ENCODE measurements around the gene TAOK1.
"Not testable (repeated sequence)": the region's sequence is repeated elsewhere in the genome, so short reads cannot be mapped to it uniquely, and the experiment has no call there.

TAOK1 gene

DNA sequence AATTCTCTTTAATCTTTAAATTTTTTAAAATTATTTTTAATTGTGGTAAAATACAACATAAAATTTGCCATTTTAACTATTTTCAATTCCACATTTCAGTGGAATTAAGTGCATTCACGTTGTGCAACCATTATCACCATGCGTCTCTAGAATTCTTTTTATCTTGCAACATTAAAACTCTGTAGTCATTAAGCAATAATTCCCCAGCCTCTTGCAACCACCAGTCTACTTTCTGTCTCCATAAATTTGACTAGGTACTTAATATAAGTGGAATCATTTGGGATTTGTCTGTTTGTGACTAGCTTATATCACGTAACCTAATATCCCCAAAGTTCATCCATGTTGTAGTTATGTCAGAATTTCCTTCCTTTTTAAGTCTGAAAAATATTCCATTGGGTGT is 79.1 kb downstream of the TAOK1 start:
- Histone ChIP-seq H3K4me3 (replicated peaks; ENCODE audit: low read depth, low read length) (no peak overlapping the region), H3K36me3 (ENCODE audit: control insufficient read depth, insufficient read depth, low read length) (no peaks in the 10 kb centered on the region; the same call in none of the 2 replicates), H3K27me3 (replicated peaks; ENCODE audit: control insufficient read depth, insufficient read depth, low read length) (no peaks in the 10 kb centered on the region)
- TF ChIP-seq, protein P1, sequence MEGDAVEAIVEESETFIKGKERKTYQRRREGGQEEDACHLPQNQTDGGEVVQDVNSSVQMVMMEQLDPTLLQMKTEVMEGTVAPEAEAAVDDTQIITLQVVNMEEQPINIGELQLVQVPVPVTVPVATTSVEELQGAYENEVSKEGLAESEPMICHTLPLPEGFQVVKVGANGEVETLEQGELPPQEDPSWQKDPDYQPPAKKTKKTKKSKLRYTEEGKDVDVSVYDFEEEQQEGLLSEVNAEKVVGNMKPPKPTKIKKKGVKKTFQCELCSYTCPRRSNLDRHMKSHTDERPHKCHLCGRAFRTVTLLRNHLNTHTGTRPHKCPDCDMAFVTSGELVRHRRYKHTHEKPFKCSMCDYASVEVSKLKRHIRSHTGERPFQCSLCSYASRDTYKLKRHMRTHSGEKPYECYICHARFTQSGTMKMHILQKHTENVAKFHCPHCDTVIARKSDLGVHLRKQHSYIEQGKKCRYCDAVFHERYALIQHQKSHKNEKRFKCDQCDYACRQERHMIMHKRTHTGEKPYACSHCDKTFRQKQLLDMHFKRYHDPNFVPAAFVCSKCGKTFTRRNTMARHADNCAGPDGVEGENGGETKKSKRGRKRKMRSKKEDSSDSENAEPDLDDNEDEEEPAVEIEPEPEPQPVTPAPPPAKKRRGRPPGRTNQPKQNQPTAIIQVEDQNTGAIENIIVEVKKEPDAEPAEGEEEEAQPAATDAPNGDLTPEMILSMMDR (IDR thresholded peaks at IDR 0.05; ENCODE audit: insufficient read depth, low read length, poor library complexity, severe bottlenecking): no peak
- DNase-seq (ENCODE audit: extremely low read depth, insufficient read length): no peak

DNA sequence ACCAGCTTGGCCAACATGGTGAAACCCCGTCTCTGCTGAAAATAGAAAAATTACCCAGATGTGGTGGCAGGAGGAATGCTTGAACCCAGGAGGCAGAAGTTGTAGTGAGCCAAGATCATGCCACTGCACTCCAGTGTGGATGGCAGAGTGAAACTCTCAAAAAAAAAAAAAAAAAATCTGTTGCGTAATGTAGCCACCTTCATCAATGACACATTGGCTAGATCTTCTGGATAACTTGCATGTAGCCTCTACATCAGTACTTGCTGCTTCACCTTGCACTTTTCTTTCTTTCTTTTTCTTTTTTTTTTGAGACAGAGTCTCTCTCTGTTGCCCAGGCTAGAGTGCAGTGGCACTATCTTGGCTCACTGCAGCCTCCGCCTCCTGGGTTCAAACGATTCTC is 83.3 kb downstream of the TAOK1 start:
- H3K27me3 ChIP-seq (replicated peaks; ENCODE audit: control insufficient read depth, insufficient read depth, low read length); DNase-seq (ENCODE audit: extremely low read depth, insufficient read length); H3K36me3 ChIP-seq (ENCODE audit: control insufficient read depth, insufficient read depth, low read length): not testable (repeated sequence)

DNA sequence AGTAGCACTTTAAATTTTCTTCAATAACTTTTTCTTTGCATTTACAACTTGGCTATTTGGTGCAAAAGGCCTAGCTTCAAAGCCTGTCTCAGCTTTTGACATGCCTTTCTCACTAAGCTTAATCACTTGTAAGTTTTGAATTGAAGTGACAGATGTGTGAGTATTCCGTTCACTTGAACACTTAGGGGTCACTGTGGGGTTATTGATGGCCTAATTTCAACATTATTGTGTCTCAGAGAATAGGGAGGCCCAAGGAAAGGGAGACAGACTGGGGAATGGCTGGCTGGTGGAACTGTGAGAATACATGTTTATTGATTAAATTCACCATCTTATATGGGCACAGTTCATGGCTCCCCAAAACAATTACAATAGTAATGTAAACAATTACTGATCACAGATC is 84.1 kb downstream of the TAOK1 start:
- TF ChIP-seq, protein P1 (IDR thresholded peaks at IDR 0.05; ENCODE audit: insufficient read depth, low read length, poor library complexity, severe bottlenecking): no peak
- Histone ChIP-seq H3K4me3 (replicated peaks; ENCODE audit: low read depth, low read length) (no peak overlapping the region), H3K27me3 (replicated peaks; ENCODE audit: control insufficient read depth, insufficient read depth, low read length) (no peaks in the 10 kb centered on the region), H3K36me3 (ENCODE audit: control insufficient read depth, insufficient read depth, low read length) (no peaks in the 10 kb centered on the region; the same call in none of the 2 replicates)
- no peak for DNase-seq (ENCODE audit: extremely low read depth, insufficient read length)

More for the DNA sequence above, 83.3 kb downstream of the TAOK1 start:
- H3K4me3 ChIP-seq (replicated peaks; ENCODE audit: low read depth, low read length): not testable (repeated sequence)

DNA sequence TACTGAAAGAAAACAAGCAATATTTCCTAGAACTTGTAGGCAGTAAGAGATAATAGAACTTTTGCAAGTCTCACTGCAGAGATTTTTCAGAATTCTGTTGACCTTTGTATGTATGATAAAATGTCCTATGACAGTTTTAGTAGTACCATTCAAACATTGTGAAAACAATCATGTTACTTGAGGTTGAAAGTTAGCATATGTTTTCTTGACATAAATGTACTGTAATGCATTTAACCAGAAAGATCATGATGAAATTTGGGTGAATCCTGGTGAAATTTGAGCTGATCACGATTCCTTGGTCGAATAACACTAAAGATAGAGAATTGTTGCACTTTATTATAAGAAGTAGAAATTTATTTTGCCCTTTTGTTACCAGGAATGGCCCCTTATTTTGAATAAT is 85.7 kb downstream of the TAOK1 start:
- H3K4me3 ChIP-seq (replicated peaks; ENCODE audit: low read depth, low read length): no peak overlapping the region
- DNase-seq (ENCODE audit: extremely low read depth, insufficient read length): no peak
- no peaks in the 10 kb centered on the region for H3K27me3 ChIP-seq (replicated peaks; ENCODE audit: control insufficient read depth, insufficient read depth, low read length)
- H3K36me3 ChIP-seq (ENCODE audit: control insufficient read depth, insufficient read depth, low read length): no peaks in the 10 kb centered on the region; the same call in none of the 2 replicates
- TF ChIP-seq, protein P1 (IDR thresholded peaks at IDR 0.05; ENCODE audit: insufficient read depth, low read length, poor library complexity, severe bottlenecking): no peak

DNA sequence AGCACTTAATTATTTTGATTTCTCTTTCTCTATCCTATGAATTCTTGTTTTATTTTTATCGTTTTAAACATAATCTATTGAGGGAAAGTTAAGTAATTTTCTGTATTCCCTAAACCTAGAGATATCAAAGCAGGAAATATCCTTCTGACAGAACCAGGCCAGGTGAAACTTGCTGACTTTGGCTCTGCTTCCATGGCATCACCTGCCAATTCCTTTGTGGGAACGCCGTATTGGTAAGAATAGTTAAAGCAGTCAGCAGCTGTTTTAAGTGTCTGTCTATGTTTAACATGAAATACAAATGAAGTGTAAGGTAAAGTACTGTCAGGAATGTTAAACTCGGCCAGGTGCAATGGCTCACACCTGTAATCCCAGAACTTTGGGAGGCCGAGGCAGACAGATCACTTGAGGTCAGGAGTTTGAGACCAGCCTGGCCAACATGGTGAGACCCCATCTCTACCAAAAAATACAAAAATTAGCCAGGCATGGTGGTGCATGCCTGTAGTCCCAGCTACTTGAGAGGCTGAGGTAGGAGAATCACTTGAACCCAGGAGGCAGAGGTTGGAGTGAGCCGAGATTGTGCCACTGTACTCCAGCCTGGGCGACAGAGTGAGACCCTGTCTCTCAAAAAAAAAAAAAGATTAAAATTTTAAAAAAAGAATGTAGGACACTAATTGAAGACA is 90.2 kb downstream of the TAOK1 start:
- H3K27me3 ChIP-seq (replicated peaks; ENCODE audit: control insufficient read depth, insufficient read depth, low read length); DNase-seq (ENCODE audit: extremely low read depth, insufficient read length); H3K4me3 ChIP-seq (replicated peaks; ENCODE audit: low read depth, low read length); H3K36me3 ChIP-seq (ENCODE audit: control insufficient read depth, insufficient read depth, low read length): not testable (repeated sequence)

DNA sequence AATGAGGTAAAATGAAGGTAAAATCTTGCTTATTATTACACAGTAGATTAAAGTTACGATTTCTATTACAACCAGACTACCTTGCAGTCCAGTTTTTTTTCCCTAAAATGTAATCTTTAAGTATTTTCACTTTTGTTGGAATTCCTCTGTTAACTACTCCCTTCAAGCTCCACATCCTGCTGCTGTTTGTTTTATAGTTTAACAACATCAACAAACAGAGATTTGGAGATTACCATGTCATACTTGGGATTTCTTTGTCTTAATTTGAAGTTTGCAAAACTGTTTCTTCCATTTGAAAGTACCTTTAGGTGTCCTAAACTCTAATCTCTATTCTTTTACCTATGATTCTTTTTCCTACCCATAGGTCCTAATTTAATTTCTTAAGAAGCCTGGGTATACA is 93.3 kb downstream of the TAOK1 start:
- peaks cover 3% of the 10 kb centered on the region for H3K36me3 ChIP-seq (ENCODE audit: control insufficient read depth, insufficient read depth, low read length)
- H3K27me3 ChIP-seq (replicated peaks; ENCODE audit: control insufficient read depth, insufficient read depth, low read length): no peaks in the 10 kb centered on the region
- H3K4me3 ChIP-seq (replicated peaks; ENCODE audit: low read depth, low read length): no peak overlapping the region
- no peak for DNase-seq (ENCODE audit: extremely low read depth, insufficient read length)
- TF ChIP-seq, protein P1 (IDR thresholded peaks at IDR 0.05; ENCODE audit: insufficient read depth, low read length, poor library complexity, severe bottlenecking): no peak

DNA sequence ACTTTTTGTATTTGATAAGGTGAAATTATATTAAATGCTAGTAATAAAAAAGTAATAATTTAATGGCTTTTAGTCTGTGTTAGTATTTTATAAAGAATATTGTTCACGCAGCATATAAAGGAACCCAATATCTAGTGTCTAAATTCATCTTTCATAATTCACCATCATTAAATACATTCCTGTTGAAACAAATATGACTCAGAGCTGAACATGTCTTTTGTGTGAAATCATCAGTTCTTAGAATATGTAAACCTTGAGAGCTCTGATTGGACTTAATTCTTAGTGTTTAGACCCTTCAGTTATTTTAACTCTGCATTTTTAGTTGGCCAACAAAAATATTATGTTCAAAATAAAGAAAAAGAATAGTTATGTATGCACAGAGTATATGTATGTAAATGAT is 104.8 kb downstream of the TAOK1 start:
- H3K4me3 ChIP-seq (replicated peaks; ENCODE audit: low read depth, low read length): no peak overlapping the region
- no peaks in the 10 kb centered on the region for H3K27me3 ChIP-seq (replicated peaks; ENCODE audit: control insufficient read depth, insufficient read depth, low read length)
- TF ChIP-seq, protein P1 (IDR thresholded peaks at IDR 0.05; ENCODE audit: insufficient read depth, low read length, poor library complexity, severe bottlenecking): no peak
- DNase-seq (ENCODE audit: extremely low read depth, insufficient read length): no peak
- peaks cover 4% of the 10 kb centered on the region; the same call in 1 of the 2 replicates for H3K36me3 ChIP-seq (ENCODE audit: control insufficient read depth, insufficient read depth, low read length)

All from GM06990 (cell line).